Measurements from ENCODE around the gene KRT15. TPM values are rescaled to one million over a fixed set of nuclear protein-coding genes. Genes with fewer than 3 reads are reported as not detected.

Gene KRT15
- total RNA-seq, 2 donors from 2014 or later = 5.8 to 20.0 TPM

DNA sequence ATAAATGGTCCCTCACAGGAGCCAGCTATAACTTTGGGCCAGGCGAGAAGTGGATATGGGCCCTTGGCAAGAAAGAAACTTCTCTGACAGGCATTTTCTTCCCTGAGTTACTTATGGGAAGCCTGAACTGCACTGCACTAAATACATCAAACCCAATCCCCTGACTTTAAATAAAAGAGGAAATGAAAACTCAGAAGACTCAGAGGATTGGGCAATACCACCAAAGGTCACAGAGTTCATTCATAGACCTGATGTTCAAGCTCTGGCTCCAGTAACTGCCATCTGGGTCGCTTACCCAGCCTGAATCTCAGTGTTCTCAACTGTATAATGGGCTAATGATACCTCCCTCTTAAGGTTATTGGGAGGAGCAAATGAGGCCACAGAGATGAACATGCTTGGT lies 38.6 kb downstream of the KRT15 start:
- Histone ChIP-seq H3K27ac (no peak overlapping the region), H3K9ac (ENCODE audit: low read depth in 2 of 2, low read length in 2 of 2) (no peak overlapping the region), H3K4me3 (no peak overlapping the region), H3K27me3 (no peaks in the 10 kb centered on the region), H3K4me1 (no peaks in the 10 kb centered on the region), H3K36me3 (no peaks in the 10 kb centered on the region), H3K9me3 (no peaks in the 10 kb centered on the region)
- TF ChIP-seq, protein P1, sequence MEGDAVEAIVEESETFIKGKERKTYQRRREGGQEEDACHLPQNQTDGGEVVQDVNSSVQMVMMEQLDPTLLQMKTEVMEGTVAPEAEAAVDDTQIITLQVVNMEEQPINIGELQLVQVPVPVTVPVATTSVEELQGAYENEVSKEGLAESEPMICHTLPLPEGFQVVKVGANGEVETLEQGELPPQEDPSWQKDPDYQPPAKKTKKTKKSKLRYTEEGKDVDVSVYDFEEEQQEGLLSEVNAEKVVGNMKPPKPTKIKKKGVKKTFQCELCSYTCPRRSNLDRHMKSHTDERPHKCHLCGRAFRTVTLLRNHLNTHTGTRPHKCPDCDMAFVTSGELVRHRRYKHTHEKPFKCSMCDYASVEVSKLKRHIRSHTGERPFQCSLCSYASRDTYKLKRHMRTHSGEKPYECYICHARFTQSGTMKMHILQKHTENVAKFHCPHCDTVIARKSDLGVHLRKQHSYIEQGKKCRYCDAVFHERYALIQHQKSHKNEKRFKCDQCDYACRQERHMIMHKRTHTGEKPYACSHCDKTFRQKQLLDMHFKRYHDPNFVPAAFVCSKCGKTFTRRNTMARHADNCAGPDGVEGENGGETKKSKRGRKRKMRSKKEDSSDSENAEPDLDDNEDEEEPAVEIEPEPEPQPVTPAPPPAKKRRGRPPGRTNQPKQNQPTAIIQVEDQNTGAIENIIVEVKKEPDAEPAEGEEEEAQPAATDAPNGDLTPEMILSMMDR (IDR thresholded peaks at IDR 0.05) = no peak
- DNase-seq = no peak
- intact Hi-C loops (cut with DNase I) = loop anchor here (10.0 kb wide), 1 partner anchor 165 kb away; no protein-coding TSS in a partner anchor

DNA sequence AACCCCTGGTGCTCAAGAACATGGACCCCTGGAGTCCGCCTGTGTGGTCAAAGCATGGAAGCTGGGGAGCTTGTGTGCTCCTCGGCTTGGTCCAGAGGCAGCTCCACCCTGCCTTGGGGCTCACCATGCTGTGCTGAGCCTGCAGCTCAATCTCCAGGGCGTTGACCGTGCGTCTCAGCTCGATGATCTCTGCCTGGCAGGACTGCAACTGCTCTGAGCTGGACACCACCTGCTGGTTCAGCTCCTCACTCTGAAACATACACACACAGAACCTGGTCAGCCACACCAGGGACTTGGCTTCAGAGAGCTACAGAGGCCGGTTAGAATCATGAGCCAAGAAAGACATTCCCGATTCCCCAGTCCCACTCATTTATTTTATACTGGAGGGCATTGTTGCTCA lies 40.5 kb downstream of the KRT15 start:
- Histone ChIP-seq H3K4me1 (no peaks in the 10 kb centered on the region), H3K9me3 (no peaks in the 10 kb centered on the region), H3K4me3 (no peak overlapping the region), H3K36me3 (no peaks in the 10 kb centered on the region), H3K9ac (ENCODE audit: low read depth in 2 of 2, low read length in 2 of 2) (no peak overlapping the region), H3K27me3 (no peaks in the 10 kb centered on the region), H3K27ac (no peak overlapping the region)
- intact Hi-C loops (cut with DNase I) = no loop called here
- TF ChIP-seq, protein P1 (IDR thresholded peaks at IDR 0.05) = no peak
- DNase-seq = no peak

DNA sequence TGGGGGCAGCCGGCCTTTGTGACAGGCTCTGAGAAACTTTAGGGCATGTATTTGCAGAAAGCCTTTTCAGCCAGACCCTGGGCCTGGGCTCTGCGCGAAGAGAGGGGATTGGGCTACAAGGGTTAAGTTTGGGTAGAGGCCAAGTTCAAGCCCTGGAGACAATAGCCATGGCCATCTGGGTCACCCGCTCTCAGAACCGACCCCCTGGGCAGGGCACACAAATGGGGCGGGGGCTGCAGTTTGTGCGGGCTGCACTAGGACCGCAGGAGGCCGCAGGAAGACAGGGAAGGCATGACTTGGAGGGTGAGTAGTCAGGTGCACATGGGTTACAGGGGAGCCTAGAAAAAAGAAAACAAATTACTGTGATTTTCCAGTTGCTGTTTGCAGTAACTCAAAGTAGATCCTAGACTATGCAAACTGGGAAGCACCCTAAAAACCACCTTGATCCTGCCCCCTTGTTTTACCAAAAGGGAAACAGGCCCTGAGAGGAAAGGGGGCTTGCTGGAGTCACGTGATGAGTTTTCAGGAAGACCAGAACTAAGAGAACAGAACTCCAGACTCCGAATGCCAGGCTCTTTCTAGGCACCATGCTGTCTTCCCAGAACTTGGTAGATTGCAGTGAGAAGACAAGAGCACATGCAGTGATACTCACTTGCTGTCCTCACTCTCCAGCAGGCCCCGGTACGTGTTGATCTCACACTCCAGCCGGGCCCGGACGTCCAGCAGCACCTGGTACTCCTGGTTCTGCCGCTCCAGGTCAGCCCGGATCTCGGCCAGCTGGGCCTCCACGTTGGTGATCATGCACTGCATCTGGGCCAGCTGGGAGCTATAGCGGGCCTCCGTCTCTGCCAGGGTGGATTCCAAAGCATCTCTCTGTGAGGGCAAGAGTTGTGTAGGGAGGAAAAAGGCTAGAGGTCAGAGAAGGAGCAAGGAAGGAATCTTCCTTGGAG lies 41.5 kb downstream of the KRT15 start:
- DNase-seq = no peak
- H3K36me3 ChIP-seq = no peaks in the 10 kb centered on the region
- H3K27me3 ChIP-seq = no peaks in the 10 kb centered on the region
- intact Hi-C loops (cut with DNase I) = no loop called here
- no peaks in the 10 kb centered on the region for H3K9me3 ChIP-seq
- H3K4me1 ChIP-seq = no peaks in the 10 kb centered on the region
- H3K27ac ChIP-seq = no peak overlapping the region
- TF ChIP-seq, protein P1 (IDR thresholded peaks at IDR 0.05) = no peak
- no peak overlapping the region for H3K9ac ChIP-seq (ENCODE audit: low read depth in 2 of 2, low read length in 2 of 2)
- no peak overlapping the region for H3K4me3 ChIP-seq

DNA sequence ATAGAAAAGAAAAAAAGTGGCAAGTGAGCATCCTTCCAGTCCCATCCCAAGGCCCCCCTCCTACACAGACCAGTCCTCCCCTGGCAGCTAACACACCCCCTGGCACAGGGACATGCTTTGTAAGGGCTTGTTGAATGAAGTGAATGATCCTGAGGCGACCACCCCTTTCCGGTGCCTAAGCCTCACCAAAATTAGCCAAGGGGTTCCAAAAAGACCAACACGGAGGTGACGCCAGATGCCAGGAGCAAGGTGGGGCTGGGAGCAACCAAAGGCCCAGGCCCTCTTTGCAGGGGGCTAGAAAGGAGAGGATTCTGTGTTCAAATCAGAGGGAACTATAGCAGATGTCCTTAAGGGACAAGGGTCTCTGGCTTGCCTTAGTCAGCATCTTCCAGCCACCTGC lies 43.3 kb downstream of the KRT15 start:
- Histone ChIP-seq H3K27me3 (no peaks in the 10 kb centered on the region), H3K9ac (ENCODE audit: low read depth in 2 of 2, low read length in 2 of 2) (no peak overlapping the region), H3K27ac (no peak overlapping the region), H3K4me3 (no peak overlapping the region), H3K9me3 (no peaks in the 10 kb centered on the region), H3K36me3 (no peaks in the 10 kb centered on the region), H3K4me1 (no peaks in the 10 kb centered on the region)
- intact Hi-C loops (cut with DNase I) = no loop called here
- TF ChIP-seq, protein P1 (IDR thresholded peaks at IDR 0.05) = no peak
- DNase-seq = no peak

DNA sequence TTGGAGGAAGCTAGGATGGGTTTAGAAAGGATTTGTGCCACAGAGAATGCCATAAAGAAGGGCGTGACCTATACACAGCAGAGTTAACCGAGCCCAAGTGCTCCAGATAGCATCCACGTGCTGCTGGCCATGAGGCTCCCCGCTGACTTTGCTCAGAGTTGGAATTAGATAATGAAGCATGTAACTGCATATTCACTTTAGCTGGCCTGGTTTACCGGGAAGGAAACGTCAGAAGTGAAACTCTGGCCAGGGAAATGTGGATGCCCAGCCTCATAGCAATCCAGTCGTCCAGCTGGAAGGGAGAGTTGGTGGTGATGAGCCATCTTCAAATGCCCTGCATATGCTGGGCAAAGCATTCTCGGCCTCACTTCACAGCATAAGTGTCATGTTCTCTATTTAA lies 43.8 kb downstream of the KRT15 start:
- H3K36me3 ChIP-seq = no peaks in the 10 kb centered on the region
- H3K27me3 ChIP-seq = no peaks in the 10 kb centered on the region
- no peak overlapping the region for H3K27ac ChIP-seq
- H3K4me3 ChIP-seq = no peak overlapping the region
- intact Hi-C loops (cut with DNase I) = no loop called here
- DNase-seq = no peak
- H3K9ac ChIP-seq (ENCODE audit: low read depth in 2 of 2, low read length in 2 of 2) = no peak overlapping the region
- H3K4me1 ChIP-seq = no peaks in the 10 kb centered on the region
- TF ChIP-seq, protein P1 (IDR thresholded peaks at IDR 0.05) = no peak
- H3K9me3 ChIP-seq = no peaks in the 10 kb centered on the region

All from colonic mucosa (tissue), 4 donors.